HepG2 (cell line): Measurements from ENCODE around the gene RTEL1. TPM values are rescaled to one million over a fixed set of nuclear protein-coding genes. Genes with fewer than 3 reads are reported as not detected.

Experiments
- CCDC6 ChIP-seq: sonication (generic); formaldehyde crosslinking; IDR thresholded peaks from 2 replicates; pipeline ENCODE4 v1.8.1; 2022; ENCODE audit warnings: mild to moderate bottlenecking, missing genetic modification reagents, moderate library complexity
- CSRNP1 ChIP-seq: sonication (generic); formaldehyde crosslinking; IDR thresholded peaks from 2 replicates; pipeline ENCODE4 v1.8.1; 2023; ENCODE audit warnings: mild to moderate bottlenecking, missing genetic modification reagents
- DR1 ChIP-seq: sonication (generic); formaldehyde crosslinking; IDR thresholded peaks from 2 replicates; pipeline ENCODE4 v1.8.0; 2021; ENCODE audit warnings: mild to moderate bottlenecking, missing genetic modification reagents, inconsistent platforms
- E2F1 ChIP-seq: sonication (generic); formaldehyde crosslinking; IDR thresholded peaks from 2 replicates; pipeline ENCODE4 v1.5.0; 2020; ENCODE audit warnings: missing genetic modification reagents
- ETV5 ChIP-seq: IDR thresholded peaks from 2 replicates; pipeline ENCODE4 v1.6.1; 2018; ENCODE audit warnings: missing biosample characterization, missing genetic modification reagents, inconsistent platforms, borderline replicate concordance
- NR2F2 ChIP-seq: IDR thresholded peaks from 2 replicates; pipeline ENCODE4 v1.6.1; 2012; ENCODE audit warnings: low read depth, inconsistent platforms, borderline replicate concordance
- PRMT3 ChIP-seq: sonication (generic); formaldehyde crosslinking; IDR thresholded peaks from 2 replicates; pipeline ENCODE4 v1.8.1; 2022; ENCODE audit warnings: low read depth, mild to moderate bottlenecking, moderate library complexity, missing genetic modification reagents, borderline replicate concordance
- RAD51 ChIP-seq: fragments of 450-650 bp; IDR thresholded peaks from 2 replicates; pipeline ENCODE4 v1.6.1; 2016; ENCODE audit warnings: borderline replicate concordance
- SIX4 ChIP-seq: sonication (generic); formaldehyde crosslinking; IDR thresholded peaks from 2 replicates; pipeline ENCODE4 v1.4.0; 2020; ENCODE audit warnings: missing genetic modification reagents
- SMYD3 ChIP-seq: sonication (generic); formaldehyde crosslinking; IDR thresholded peaks from 2 replicates; pipeline ENCODE4 v1.8.1; 2023; ENCODE audit warnings: mild to moderate bottlenecking, missing genetic modification reagents
- SOX6 ChIP-seq, 2 experiments: fragments of 450-650 bp in 1 of 2; sonication (generic) in 1 of 2; formaldehyde crosslinking in 1 of 2; IDR thresholded peaks; 2 replicates each; pipeline versions ENCODE4 v1.4.0 to v1.6.1; 2017 to 2020; ENCODE audit warnings: antibody characterized with exemption in 1 of 2, mild to moderate bottlenecking in 1 of 2, missing genetic modification reagents in 1 of 2
- TRIM24 ChIP-seq: sonication (generic); formaldehyde crosslinking; IDR thresholded peaks from 2 replicates; pipeline ENCODE4 v1.8.0; 2022; ENCODE audit warnings: mild to moderate bottlenecking, missing genetic modification reagents
- ZBTB21 ChIP-seq: sonication (generic); formaldehyde crosslinking; IDR thresholded peaks from 2 replicates; pipeline ENCODE4 v1.4.0; 2020; ENCODE audit warnings: missing genetic modification reagents
- ZFX ChIP-seq: sonication (generic); formaldehyde crosslinking; IDR thresholded peaks from 2 replicates; pipeline ENCODE4 v1.4.0; 2020; ENCODE audit warnings: mild to moderate bottlenecking, low read depth, missing genetic modification reagents, moderate library complexity
- ZKSCAN8 ChIP-seq: IDR thresholded peaks from 2 replicates; pipeline ENCODE4 v1.6.1; 2016; ENCODE audit warnings: borderline replicate concordance, missing genetic modification reagents, missing compliant biosample characterization
- ZNF224 ChIP-seq: sonication (generic); formaldehyde crosslinking; IDR thresholded peaks from 2 replicates; pipeline ENCODE4 v1.5.0; 2020; ENCODE audit warnings: mild to moderate bottlenecking, missing genetic modification reagents
- ZNF510 ChIP-seq: sonication (generic); formaldehyde crosslinking; IDR thresholded peaks from 2 replicates; pipeline ENCODE4 v1.4.0; 2020; ENCODE audit warnings: low read depth, mild to moderate bottlenecking, missing genetic modification reagents
- ZNF670 ChIP-seq: sonication (generic); formaldehyde crosslinking; IDR thresholded peaks from 2 replicates; pipeline ENCODE4 v1.8.0; 2022; ENCODE audit warnings: mild to moderate bottlenecking, missing genetic modification reagents, borderline replicate concordance
- polyA plus RNA-seq, 8 experiments: library from polyadenylated mRNA; depleted of rRNA in 3 of 8; stranded (reverse) in 7 of 8; unstranded in 1 of 8; fragments of >200 nt; fragmentation: Illumina TruSeq in 4 of 8; extraction: Trizol in 4 of 8; gene quantifications; 2 replicates each; pipeline versions ENCODE4 v1.2.1 to v1.2.3, GENCODE V29; 2011 to 2016; ENCODE audit warnings: low read depth in 4 of 8, missing spikeins in 1 of 8, mixed read lengths in 1 of 8; ENCODE audit not compliant: insufficient read depth in 1 of 8
- total RNA-seq, 5 experiments: library from RNA; depleted of rRNA; stranded (reverse); fragments of >200 nt; fragmentation: Illumina TruSeq; extraction: Trizol; gene quantifications; 2 replicates each; pipeline ENCODE4 v1.2.3, GENCODE V29; 2016; ENCODE audit warnings: low read depth in 1 of 5
- TF ChIP-seq, protein P1 (sequence below), 2 experiments: sonication (generic) in 1 of 2; formaldehyde crosslinking in 1 of 2; IDR thresholded peaks; 2 replicates each; pipeline versions ENCODE4 v1.4.0 to v1.6.1; 2018 to 2020; ENCODE audit warnings: missing genetic modification reagents in 2 of 2, borderline replicate concordance in 1 of 2, low read depth in 1 of 2, mild to moderate bottlenecking in 1 of 2, missing biosample characterization in 1 of 2
- TF ChIP-seq, protein P2 (sequence below): IDR thresholded peaks from 2 replicates; pipeline ENCODE4 v1.6.1; 2012; ENCODE audit warnings: low read length, improper control_type of control experiment

RTEL1 gene
- total and polyA plus RNA-seq, 2 of the 13 experiments (the other 11 are each of a cell fraction or from before 2014, with no cell fraction given) = 21.8 to 36.4 TPM

DNA sequence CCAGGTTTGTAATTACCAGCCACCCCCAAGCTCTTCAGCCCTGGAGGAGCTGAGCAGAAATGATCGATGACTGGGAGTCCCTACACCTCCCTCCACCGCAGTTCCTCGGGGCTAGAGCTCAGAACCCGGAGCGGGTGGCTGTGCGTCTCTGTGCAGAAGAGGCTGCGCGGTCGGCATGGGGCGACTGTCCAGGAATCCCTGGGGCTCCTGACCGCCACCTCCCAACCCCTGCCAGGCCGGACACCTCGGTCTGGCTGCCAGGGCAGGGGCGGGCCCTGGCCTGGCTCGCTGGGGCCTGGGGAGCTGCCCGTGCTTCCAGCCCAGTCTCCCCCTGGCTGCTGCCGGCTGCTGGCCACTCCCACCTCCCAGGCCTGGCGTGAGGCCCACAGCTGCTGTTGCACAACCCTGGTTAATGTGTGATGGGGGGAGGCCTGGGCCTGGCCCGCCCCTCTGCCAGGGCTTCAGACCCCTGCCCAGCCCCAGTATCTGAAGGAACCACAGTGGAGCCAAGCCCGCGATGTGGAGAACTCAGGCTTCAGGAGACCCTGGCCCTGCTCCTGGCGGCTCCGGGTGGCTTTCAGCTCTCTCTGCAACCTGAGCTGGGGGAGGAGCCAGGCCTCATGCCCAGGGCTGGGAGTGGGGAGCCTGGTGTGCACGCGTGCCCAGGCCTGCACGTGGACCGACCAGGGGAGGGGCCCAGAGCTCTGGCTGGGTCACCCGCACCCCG lies 82.7 kb downstream of the RTEL1 start (continued):
- TF ChIP-seq, protein P1, sequence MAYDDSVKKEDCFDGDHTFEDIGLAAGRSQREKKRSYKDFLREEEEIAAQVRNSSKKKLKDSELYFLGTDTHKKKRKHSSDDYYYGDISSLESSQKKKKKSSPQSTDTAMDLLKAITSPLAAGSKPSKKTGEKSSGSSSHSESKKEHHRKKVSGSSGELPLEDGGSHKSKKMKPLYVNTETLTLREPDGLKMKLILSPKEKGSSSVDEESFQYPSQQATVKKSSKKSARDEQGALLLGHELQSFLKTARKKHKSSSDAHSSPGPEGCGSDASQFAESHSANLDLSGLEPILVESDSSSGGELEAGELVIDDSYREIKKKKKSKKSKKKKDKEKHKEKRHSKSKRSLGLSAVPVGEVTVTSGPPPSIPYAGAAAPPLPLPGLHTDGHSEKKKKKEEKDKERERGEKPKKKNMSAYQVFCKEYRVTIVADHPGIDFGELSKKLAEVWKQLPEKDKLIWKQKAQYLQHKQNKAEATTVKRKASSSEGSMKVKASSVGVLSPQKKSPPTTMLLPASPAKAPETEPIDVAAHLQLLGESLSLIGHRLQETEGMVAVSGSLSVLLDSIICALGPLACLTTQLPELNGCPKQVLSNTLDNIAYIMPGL (CRISPR knock-in tag; IDR thresholded peaks at IDR 0.05; ENCODE audit: borderline replicate concordance in 1 of 2, low read depth in 1 of 2) = peak; percentile 95 to 97
- TF ChIP-seq RAD51 = no peak
- TF ChIP-seq ZNF510 (CRISPR knock-in tag) = peak; percentile 94
- no peak for TF ChIP-seq SOX6 (IDR thresholded peaks at IDR 0.05)
- peak; percentile 93 for TF ChIP-seq SOX6 (CRISPR knock-in tag; IDR thresholded peaks at IDR 0.05)
- TF ChIP-seq CSRNP1 = peak; percentile 93
- peak; percentile 97 for TF ChIP-seq DR1 (CRISPR knock-in tag)
- TF ChIP-seq ETV5 = peak; percentile 84
- peak; percentile 15; the same call in 1 of the 2 replicates for TF ChIP-seq ZNF224
- peak; percentile 81 for TF ChIP-seq E2F1 (CRISPR knock-in tag)
- peak; percentile 92 for TF ChIP-seq SIX4 (CRISPR knock-in tag)
- peak; percentile 100 for TF ChIP-seq ZFX
- TF ChIP-seq NR2F2 = 0 out of 2 replicates have a peak, but pooled peaks have one; percentile 32
- TF ChIP-seq ZKSCAN8 (CRISPR knock-in tag) = peak; percentile 87; the same call in 1 of the 2 replicates
- TF ChIP-seq SMYD3 = no peak
- no peak for TF ChIP-seq TRIM24 (CRISPR knock-in tag)
- TF ChIP-seq, protein P2, sequence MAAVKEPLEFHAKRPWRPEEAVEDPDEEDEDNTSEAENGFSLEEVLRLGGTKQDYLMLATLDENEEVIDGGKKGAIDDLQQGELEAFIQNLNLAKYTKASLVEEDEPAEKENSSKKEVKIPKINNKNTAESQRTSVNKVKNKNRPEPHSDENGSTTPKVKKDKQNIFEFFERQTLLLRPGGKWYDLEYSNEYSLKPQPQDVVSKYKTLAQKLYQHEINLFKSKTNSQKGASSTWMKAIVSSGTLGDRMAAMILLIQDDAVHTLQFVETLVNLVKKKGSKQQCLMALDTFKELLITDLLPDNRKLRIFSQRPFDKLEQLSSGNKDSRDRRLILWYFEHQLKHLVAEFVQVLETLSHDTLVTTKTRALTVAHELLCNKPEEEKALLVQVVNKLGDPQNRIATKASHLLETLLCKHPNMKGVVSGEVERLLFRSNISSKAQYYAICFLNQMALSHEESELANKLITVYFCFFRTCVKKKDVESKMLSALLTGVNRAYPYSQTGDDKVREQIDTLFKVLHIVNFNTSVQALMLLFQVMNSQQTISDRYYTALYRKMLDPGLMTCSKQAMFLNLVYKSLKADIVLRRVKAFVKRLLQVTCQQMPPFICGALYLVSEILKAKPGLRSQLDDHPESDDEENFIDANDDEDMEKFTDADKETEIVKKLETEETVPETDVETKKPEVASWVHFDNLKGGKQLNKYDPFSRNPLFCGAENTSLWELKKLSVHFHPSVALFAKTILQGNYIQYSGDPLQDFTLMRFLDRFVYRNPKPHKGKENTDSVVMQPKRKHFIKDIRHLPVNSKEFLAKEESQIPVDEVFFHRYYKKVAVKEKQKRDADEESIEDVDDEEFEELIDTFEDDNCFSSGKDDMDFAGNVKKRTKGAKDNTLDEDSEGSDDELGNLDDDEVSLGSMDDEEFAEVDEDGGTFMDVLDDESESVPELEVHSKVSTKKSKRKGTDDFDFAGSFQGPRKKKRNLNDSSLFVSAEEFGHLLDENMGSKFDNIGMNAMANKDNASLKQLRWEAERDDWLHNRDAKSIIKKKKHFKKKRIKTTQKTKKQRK = no peak
- peak; percentile 36 for TF ChIP-seq ZBTB21
- peak; percentile 77; the same call in 1 of the 2 replicates for TF ChIP-seq PRMT3 (CRISPR knock-in tag)
- peak; percentile 58; the same call in 1 of the 2 replicates for TF ChIP-seq ZNF670 (CRISPR knock-in tag)
- peak; percentile 98 for TF ChIP-seq CCDC6 (CRISPR knock-in tag)
